ENCODE results near the gene RNF166.

- no peak for TF ChIP-seq CTCF (IDR thresholded peaks at IDR 0.05; ENCODE audit: poor library complexity, severe bottlenecking)
- TF ChIP-seq REST (IDR thresholded peaks at IDR 0.05; ENCODE audit: borderline replicate concordance): no peak
- no peak for TF ChIP-seq POLR2AphosphoS5 (IDR thresholded peaks at IDR 0.05)
- TF ChIP-seq EP300 (conservative IDR thresholded peaks at IDR 0.05; ENCODE audit: poor library complexity, severe bottlenecking): no peak
- no peak for TF ChIP-seq SMC3 (conservative IDR thresholded peaks at IDR 0.05; ENCODE audit: poor library complexity)
- no peak for TF ChIP-seq TAF1 (IDR thresholded peaks at IDR 0.05; ENCODE audit: low read depth)
- no peak for TF ChIP-seq EZH2 (IDR thresholded peaks at IDR 0.05; ENCODE audit: borderline replicate concordance, insufficient read depth, low read length, poor library complexity, severe bottlenecking)
- no peak for TF ChIP-seq RAD21 (conservative IDR thresholded peaks at IDR 0.05)
Measured at GRCh38 chr16:88750854-88751253, 44.6 kb upstream of the RNF166 start.

All from neural cell (in vitro differentiated cells).